ENCODE results near the gene TSPAN16.

TSPAN16 gene

DNA sequence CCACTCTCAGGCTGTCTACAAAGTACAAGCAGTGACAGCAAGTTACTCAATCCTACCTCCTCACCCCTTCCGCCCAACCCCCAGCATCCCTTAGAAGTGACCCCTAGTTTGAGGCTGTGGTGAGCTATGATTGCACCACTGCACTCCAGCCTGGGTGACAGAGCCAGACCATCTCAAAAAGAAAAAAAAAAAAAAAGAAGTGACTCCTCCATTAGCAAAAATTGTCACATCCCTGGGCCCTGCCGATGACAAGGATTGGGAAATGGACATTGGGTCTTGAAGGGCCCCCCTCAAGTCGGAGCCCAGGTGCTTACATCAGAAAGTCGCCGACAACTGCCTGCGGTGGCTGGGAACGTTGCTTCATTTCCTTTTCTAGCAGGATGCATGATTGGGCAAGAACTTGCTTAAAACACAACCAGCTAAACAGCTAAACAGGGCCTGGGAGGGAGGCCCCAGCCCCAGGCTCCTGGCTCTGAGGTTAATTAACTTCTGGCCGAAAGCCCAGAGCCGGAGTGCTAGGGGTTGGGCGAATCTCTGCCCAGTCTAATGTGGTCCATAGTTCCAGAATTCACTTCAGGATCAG, 28.2 kb downstream of the TSPAN16 start:
- Histone ChIP-seq H3K79me2 (ENCODE audit: control insufficient read depth, low read length) (peaks cover 24% of the 10 kb centered on the region), H3K4me3 (ENCODE audit: low read length) (peak overlapping the region; percentile 64), H3K36me3 (ENCODE audit: control insufficient read depth, low read length) (no peaks in the 10 kb centered on the region), H3K27me3 (ENCODE audit: control insufficient read depth, low read length) (no peaks in the 10 kb centered on the region), H3K4me1 (ENCODE audit: control insufficient read depth, low read length) (peaks cover 52% of the 10 kb centered on the region), H3K9me3 (ENCODE audit: control insufficient read depth, insufficient read depth, low read length) (no peaks in the 10 kb centered on the region), H3K9me2 (replicated peaks; ENCODE audit: control insufficient read depth, low read length) (no peaks in the 10 kb centered on the region), H4K20me1 (ENCODE audit: control insufficient read depth, insufficient read depth, low read depth, low read length) (no peaks in the 10 kb centered on the region), H3K27ac (ENCODE audit: low read depth, low read length) (peak overlapping the region; percentile 76), H3F3A (ENCODE audit: control insufficient read depth, insufficient read depth) (peaks cover 10% of the 10 kb centered on the region; the same call in 1 of the 2 replicates), H3K4me2 (ENCODE audit: low read length) (peak overlapping the region; percentile 93)
- TF ChIP-seq, protein P1, sequence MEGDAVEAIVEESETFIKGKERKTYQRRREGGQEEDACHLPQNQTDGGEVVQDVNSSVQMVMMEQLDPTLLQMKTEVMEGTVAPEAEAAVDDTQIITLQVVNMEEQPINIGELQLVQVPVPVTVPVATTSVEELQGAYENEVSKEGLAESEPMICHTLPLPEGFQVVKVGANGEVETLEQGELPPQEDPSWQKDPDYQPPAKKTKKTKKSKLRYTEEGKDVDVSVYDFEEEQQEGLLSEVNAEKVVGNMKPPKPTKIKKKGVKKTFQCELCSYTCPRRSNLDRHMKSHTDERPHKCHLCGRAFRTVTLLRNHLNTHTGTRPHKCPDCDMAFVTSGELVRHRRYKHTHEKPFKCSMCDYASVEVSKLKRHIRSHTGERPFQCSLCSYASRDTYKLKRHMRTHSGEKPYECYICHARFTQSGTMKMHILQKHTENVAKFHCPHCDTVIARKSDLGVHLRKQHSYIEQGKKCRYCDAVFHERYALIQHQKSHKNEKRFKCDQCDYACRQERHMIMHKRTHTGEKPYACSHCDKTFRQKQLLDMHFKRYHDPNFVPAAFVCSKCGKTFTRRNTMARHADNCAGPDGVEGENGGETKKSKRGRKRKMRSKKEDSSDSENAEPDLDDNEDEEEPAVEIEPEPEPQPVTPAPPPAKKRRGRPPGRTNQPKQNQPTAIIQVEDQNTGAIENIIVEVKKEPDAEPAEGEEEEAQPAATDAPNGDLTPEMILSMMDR (IDR thresholded peaks at IDR 0.05; ENCODE audit: low read depth, low read length, poor library complexity, severe bottlenecking), result no peak
- TF ChIP-seq EZH2phosphoT487 (IDR thresholded peaks at IDR 0.05; ENCODE audit: borderline replicate concordance, low read length), result no peak

DNA sequence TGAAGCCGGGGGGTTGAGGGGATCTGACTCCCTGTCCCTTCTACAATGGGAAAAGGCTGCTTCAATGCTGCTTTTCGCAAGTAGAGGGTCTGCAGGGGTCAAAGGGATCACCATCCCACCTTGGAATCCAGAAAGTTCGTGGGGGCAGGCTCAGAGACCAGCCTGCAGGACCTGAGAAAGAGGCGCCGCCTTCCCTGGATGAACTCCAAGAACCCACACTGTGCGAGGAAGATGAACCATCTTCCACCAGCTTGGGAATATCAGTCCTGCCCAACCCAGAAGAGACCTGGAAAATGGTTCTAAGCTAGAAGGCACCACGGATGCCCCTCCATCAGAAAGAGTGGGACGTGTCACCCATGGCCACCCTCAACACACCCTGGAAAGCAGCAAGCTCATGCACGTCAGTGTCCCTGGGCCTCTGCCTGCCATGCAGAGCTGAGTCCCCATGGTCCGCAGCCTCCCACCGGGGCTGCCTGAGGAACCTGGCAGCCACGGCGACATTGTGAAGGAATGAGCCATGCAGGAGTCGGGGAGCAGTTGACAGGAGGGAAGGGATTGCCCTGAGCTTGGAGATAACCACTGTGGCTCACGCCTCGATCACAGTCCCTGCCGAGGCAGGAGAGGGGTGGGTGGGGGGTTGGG, 28.9 kb downstream of the TSPAN16 start:
- no peaks in the 10 kb centered on the region for H3K9me3 ChIP-seq (ENCODE audit: control insufficient read depth, insufficient read depth, low read length)
- H3K9me2 ChIP-seq (replicated peaks; ENCODE audit: control insufficient read depth, low read length), result no peaks in the 10 kb centered on the region
- H3K27me3 ChIP-seq (ENCODE audit: control insufficient read depth, low read length), result no peaks in the 10 kb centered on the region
- peak overlapping the region; percentile 76 for H3K27ac ChIP-seq (ENCODE audit: low read depth, low read length)
- H3K36me3 ChIP-seq (ENCODE audit: control insufficient read depth, low read length), result no peaks in the 10 kb centered on the region
- peaks cover 17% of the 10 kb centered on the region for H3K79me2 ChIP-seq (ENCODE audit: control insufficient read depth, low read length)
- H4K20me1 ChIP-seq (ENCODE audit: control insufficient read depth, insufficient read depth, low read depth, low read length), result no peaks in the 10 kb centered on the region
- peak overlapping the region; percentile 93 for H3K4me2 ChIP-seq (ENCODE audit: low read length)
- peak overlapping the region; percentile 64 for H3K4me3 ChIP-seq (ENCODE audit: low read length)
- peaks cover 52% of the 10 kb centered on the region for H3K4me1 ChIP-seq (ENCODE audit: control insufficient read depth, low read length)
- TF ChIP-seq, protein P1 (IDR thresholded peaks at IDR 0.05; ENCODE audit: low read depth, low read length, poor library complexity, severe bottlenecking), result no peak
- no peak for TF ChIP-seq EZH2phosphoT487 (IDR thresholded peaks at IDR 0.05; ENCODE audit: borderline replicate concordance, low read length)
- H3F3A ChIP-seq (ENCODE audit: control insufficient read depth, insufficient read depth), result peaks cover 10% of the 10 kb centered on the region; the same call in 1 of the 2 replicates

DNA sequence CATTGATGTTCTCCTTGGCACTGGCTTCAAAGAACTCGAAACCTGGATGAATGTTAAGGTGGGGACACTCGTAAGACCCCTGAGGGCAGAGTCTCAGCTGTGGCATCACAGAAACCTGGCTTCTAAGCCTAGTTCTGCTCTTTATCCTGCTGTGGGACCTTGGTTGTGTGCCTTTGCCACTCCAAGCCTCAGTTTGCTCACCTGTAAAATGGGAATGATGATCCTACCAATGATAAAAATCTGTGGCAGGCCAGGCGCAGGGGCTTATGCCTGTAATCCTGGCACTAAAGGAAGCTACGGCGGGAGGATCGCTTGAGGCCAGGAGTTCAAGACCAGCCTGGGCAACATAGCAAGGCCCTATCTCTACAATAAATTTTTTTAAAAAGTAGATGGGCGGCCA, 29.6 kb downstream of the TSPAN16 start:
- TF ChIP-seq, protein P1 (IDR thresholded peaks at IDR 0.05; ENCODE audit: low read depth, low read length, poor library complexity, severe bottlenecking), result no peak
- no peak for TF ChIP-seq EZH2phosphoT487 (IDR thresholded peaks at IDR 0.05; ENCODE audit: borderline replicate concordance, low read length)
- H3K36me3 ChIP-seq (ENCODE audit: control insufficient read depth, low read length), result no peaks in the 10 kb centered on the region
- H3K27ac ChIP-seq (ENCODE audit: low read depth, low read length), result no peak overlapping the region
- H3K4me2 ChIP-seq (ENCODE audit: low read length), result no peak overlapping the region
- peaks cover 11% of the 10 kb centered on the region for H3K79me2 ChIP-seq (ENCODE audit: control insufficient read depth, low read length)
- no peaks in the 10 kb centered on the region for H4K20me1 ChIP-seq (ENCODE audit: control insufficient read depth, insufficient read depth, low read depth, low read length)
- no peaks in the 10 kb centered on the region for H3K9me2 ChIP-seq (replicated peaks; ENCODE audit: control insufficient read depth, low read length)
- H3K4me3 ChIP-seq (ENCODE audit: low read length), result no peak overlapping the region
- H3K4me1 ChIP-seq (ENCODE audit: control insufficient read depth, low read length), result peaks cover 46% of the 10 kb centered on the region
- no peaks in the 10 kb centered on the region for H3K9me3 ChIP-seq (ENCODE audit: control insufficient read depth, insufficient read depth, low read length)
- no peaks in the 10 kb centered on the region for H3K27me3 ChIP-seq (ENCODE audit: control insufficient read depth, low read length)
- H3F3A ChIP-seq (ENCODE audit: control insufficient read depth, insufficient read depth), result peaks cover 10% of the 10 kb centered on the region; the same call in 1 of the 2 replicates
